ENCODE measurements around the gene ESRRB.

Gene ESRRB

GRCh38 chr14:76386944-76387782 is 11.2 kb downstream of the ESRRB start:
- peak; percentile 79 for DNase-seq
- no peaks in the 10 kb centered on the region for H3K36me3 ChIP-seq
- TF ChIP-seq CTCF (IDR thresholded peaks at IDR 0.05; ENCODE audit: low read depth, low read length) = peak; percentile 96
- H3K4me3 ChIP-seq (ENCODE audit: low read depth, low read length) = no peak overlapping the region
- no peak overlapping the region for H3K27ac ChIP-seq
- H3K27me3 ChIP-seq (ENCODE audit: insufficient read depth, low read depth, severe bottlenecking) = no peaks in the 10 kb centered on the region
- no peaks in the 10 kb centered on the region for H3K9me3 ChIP-seq (ENCODE audit: severe bottlenecking)

- H3K4me3 ChIP-seq (ENCODE audit: low read depth, low read length) = no peak overlapping the region
- no peak overlapping the region for H3K27ac ChIP-seq
- DNase-seq = no peak
- no peaks in the 10 kb centered on the region for H3K27me3 ChIP-seq (ENCODE audit: insufficient read depth, low read depth, severe bottlenecking)
- H3K9me3 ChIP-seq (ENCODE audit: severe bottlenecking) = no peaks in the 10 kb centered on the region
- no peak for TF ChIP-seq CTCF (IDR thresholded peaks at IDR 0.05; ENCODE audit: low read depth, low read length)
- H3K36me3 ChIP-seq = no peaks in the 10 kb centered on the region
Measured at GRCh38 chr14:76389841-76390240, 13.9 kb downstream of the ESRRB start.

- Histone ChIP-seq H3K4me3 (ENCODE audit: low read depth, low read length) (no peak overlapping the region), H3K27me3 (ENCODE audit: insufficient read depth, low read depth, severe bottlenecking) (no peaks in the 10 kb centered on the region), H3K27ac (no peak overlapping the region), H3K9me3 (ENCODE audit: severe bottlenecking) (no peaks in the 10 kb centered on the region), H3K36me3 (no peaks in the 10 kb centered on the region)
- TF ChIP-seq CTCF (IDR thresholded peaks at IDR 0.05; ENCODE audit: low read depth, low read length) = no peak
- no peak for DNase-seq
Measured at GRCh38 chr14:76390621-76391020, 14.7 kb downstream of the ESRRB start.

- Histone ChIP-seq H3K27me3 (ENCODE audit: insufficient read depth, low read depth, severe bottlenecking) (no peaks in the 10 kb centered on the region), H3K4me3 (ENCODE audit: low read depth, low read length) (no peak overlapping the region), H3K9me3 (ENCODE audit: severe bottlenecking) (no peaks in the 10 kb centered on the region), H3K27ac (no peak overlapping the region), H3K36me3 (no peaks in the 10 kb centered on the region)
- TF ChIP-seq CTCF (IDR thresholded peaks at IDR 0.05; ENCODE audit: low read depth, low read length) = no peak
- no peak for DNase-seq
Measured at GRCh38 chr14:76391981-76392690, 16.2 kb downstream of the ESRRB start.

GRCh38 chr14:76394569-76394968 is 18.6 kb downstream of the ESRRB start:
- H3K27ac ChIP-seq = no peak overlapping the region
- TF ChIP-seq CTCF (IDR thresholded peaks at IDR 0.05; ENCODE audit: low read depth, low read length) = no peak
- H3K36me3 ChIP-seq = no peaks in the 10 kb centered on the region
- DNase-seq = no peak
- H3K9me3 ChIP-seq (ENCODE audit: severe bottlenecking) = no peaks in the 10 kb centered on the region
- no peaks in the 10 kb centered on the region for H3K27me3 ChIP-seq (ENCODE audit: insufficient read depth, low read depth, severe bottlenecking)
- H3K4me3 ChIP-seq (ENCODE audit: low read depth, low read length) = no peak overlapping the region

Data from WERI-Rb-1 (cell line).